CD4-positive, alpha-beta T cell treated with Interleukin-4 for 1 hour (primary cell): ENCODE results near the gene PPY.
"Not testable (repeated sequence)": the region's sequence is repeated elsewhere in the genome, so short reads cannot be mapped to it uniquely, and the experiment has no call there.

Experiments
- DNase-seq, 2 donors: peaks; one replicate each; pipeline ENCODE4 v3.0.0-alpha.2; 2020 to 2022

The PPY gene

GRCh38 chr17:43901861-43902589, 40.3 kb downstream of the PPY start:
- DNase-seq: no peak

GRCh38 chr17:43900858-43901754, 41.2 kb downstream of the PPY start:
- DNase-seq: no peak

- peak; percentile 85 to 86 for DNase-seq
These were observed 42.0 kb downstream of the PPY start for GRCh38 chr17:43900183-43900857.

- DNase-seq: no peak
These were observed 43.8 kb downstream of the PPY start for GRCh38 chr17:43898446-43898845.

- no peak for DNase-seq
These were observed 44.4 kb downstream of the PPY start for GRCh38 chr17:43897831-43898230.

GRCh38 chr17:43894494-43894893, 47.8 kb downstream of the PPY start:
- DNase-seq: not testable (repeated sequence)

GRCh38 chr17:43892647-43892952, 49.7 kb downstream of the PPY start:
- DNase-seq: no peak

- DNase-seq: no peak
These were observed 50.2 kb downstream of the PPY start for GRCh38 chr17:43891851-43892646.
